ENCODE results near the gene FGD3.

The FGD3 gene

GRCh38 chr9:93081081-93081529, 133.8 kb downstream of the FGD3 start:
- no peak for DNase-seq

GRCh38 chr9:93081931-93082330, 134.6 kb downstream of the FGD3 start:
- DNase-seq: no peak

DNA sequence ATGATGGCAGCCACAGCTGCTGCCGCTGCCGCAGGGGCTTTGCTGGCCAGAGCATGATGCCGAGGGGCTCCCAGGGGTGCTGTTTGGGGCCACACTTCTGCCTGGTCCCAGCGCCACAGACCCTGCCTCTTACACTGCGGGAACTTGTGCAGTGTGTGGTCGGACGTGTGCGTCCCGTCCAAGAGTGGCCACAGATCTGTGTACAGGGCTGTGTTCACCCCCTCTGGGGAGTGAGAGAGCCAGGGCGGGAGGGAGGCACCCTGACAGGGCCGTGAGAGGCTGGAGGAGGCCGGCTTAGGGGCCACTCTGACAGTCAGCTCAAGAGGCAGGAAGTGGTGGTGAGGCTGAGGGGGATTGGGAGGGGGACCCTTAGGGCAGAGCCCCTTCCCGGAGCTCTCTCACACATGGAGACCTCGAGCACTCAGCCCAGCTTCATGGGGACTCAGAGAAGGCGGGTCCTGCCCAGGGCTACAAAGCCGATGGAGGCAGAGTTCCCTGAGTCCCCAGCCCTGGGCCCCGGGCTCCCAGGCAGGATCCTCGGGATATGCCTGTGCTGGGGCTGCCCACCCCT, 135.6 kb downstream of the FGD3 start:
- no peak for DNase-seq

GRCh38 chr9:93083592-93084470, 136.5 kb downstream of the FGD3 start:
- DNase-seq: peak in 1 of 6 experiments; percentile 14

DNA sequence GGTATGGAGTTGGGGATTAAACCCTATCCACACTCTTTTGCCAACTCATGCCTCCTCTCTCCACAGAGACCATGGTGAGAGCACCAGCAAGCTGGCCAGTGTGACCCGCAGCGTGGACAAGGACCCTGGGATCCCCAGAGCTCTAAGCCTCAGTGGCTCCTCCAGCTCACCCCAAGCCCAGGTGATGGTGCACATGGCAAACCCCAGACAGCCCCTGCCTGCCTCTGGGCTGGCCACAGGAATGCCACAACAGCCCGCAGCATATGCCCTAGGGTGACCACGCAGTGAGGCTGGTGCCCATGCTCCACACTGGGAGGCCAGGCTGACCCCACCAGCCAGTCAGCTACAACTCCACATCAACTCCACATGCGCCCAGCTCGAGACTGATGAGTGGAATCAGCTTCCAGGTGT, 137.2 kb downstream of the FGD3 start:
- no peak for DNase-seq

- DNase-seq: no peak
These were observed 138.4 kb downstream of the FGD3 start for GRCh38 chr9:93085676-93086075.

Data from stimulated activated naive CD4-positive, alpha-beta T cell (primary cell).